Stomach (tissue), 4 donors: ENCODE measurements around the gene RRP9.

Experiments used
- CTCF ChIP-seq, 7 experiments: fragments of 450-650 bp in 4 of 7; fragments of 200-600 bp in 3 of 7; sonication (generic) in 3 of 7; IDR thresholded peaks; one replicate each; pipeline ENCODE4 v1.5.1; 2016 to 2019; ENCODE audit warnings: antibody characterized with exemption in 7 of 7, control low read depth in 2 of 7, mild to moderate bottlenecking in 1 of 7
- EP300 ChIP-seq: sonication (generic); formaldehyde crosslinking; IDR thresholded peaks from one replicate; pipeline ENCODE4 v1.6.1; 2017; ENCODE audit warnings: antibody characterized with exemption
- POLR2A ChIP-seq, 4 donors: fragments of 450-650 bp; IDR thresholded peaks; one replicate each; pipeline ENCODE4 v1.6.1; 2016; ENCODE audit warnings: antibody characterized with exemption in 4 of 4, control low read depth in 2 of 4, mild to moderate bottlenecking in 1 of 4, moderate library complexity in 1 of 4

GRCh38 chr3:51974963-51975851, 33.5 kb upstream of the RRP9 start, which contains the start of gene ABHD14A:
- TF ChIP-seq POLR2A (IDR thresholded peaks at IDR 0.05) (no peak), CTCF (IDR thresholded peaks at IDR 0.05) (no peak), EP300 (no peak)
